GM21447 (cell line): ENCODE measurements around the gene SLC25A19.

Experiments used
- ATAC-seq: cut with Tn5 transposase; IDR thresholded peaks from one replicate; pipeline ENCODE4 v1.9.1; 2021; ENCODE audit not compliant: unreplicated experiment

The SLC25A19 gene

DNA sequence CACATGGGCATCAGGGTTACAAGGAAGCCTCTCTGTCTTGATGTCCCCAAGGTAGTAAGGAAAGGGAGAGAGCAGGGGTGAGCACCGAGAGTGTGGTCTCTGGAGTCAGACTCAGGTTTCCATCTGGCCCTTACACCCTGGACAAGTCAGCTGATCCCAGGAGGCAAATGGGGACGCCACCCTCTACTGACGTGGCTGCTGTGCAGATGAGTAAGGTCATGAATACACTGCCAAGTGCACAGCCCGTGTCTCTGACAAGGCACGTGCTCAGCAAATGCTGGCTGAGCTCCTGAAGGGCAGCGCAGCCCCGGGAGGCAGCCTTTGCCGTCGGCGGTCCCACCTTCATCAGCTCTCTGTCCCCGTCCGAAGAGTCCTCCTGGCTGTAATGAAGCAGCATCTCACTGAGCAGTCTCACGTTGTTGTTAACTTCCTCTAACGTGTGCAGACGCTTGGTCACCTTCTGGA lies 47.2 kb downstream of the SLC25A19 start:
- ATAC-seq: no peak

DNA sequence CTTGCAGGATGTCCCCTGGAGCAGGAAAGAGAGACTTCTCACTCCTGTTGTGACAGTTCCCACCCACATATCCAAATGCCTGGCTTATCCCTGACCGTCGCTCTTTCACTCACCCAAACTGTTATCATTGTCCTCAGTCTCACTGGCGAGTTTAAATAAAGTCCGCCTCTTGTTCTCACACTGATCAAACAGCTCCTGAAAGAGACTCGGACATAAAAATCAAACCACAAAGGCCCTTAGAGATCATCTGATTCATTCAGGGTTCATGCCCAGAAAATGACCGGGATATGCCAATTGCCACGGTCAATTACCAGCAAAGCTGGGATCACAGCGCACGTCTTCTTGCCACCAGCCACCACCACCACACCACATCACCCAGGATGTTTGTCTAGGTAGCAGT lies 47.7 kb downstream of the SLC25A19 start:
- ATAC-seq: no peak

DNA sequence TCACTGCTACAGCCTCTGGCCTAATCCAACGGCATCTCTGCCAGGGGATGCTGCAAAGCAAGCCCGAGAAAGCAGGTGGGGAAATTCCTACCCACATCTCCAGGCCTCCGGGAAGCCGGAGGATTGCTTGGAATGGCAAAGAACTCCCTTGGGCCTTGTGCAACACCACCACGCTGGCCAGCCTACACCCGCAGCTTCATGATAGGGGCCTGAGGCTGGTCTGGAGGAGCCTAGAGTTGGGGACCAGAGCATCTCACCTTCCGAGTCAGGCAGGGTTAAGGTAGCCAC lies 48.1 kb downstream of the SLC25A19 start:
- no peak for ATAC-seq

DNA sequence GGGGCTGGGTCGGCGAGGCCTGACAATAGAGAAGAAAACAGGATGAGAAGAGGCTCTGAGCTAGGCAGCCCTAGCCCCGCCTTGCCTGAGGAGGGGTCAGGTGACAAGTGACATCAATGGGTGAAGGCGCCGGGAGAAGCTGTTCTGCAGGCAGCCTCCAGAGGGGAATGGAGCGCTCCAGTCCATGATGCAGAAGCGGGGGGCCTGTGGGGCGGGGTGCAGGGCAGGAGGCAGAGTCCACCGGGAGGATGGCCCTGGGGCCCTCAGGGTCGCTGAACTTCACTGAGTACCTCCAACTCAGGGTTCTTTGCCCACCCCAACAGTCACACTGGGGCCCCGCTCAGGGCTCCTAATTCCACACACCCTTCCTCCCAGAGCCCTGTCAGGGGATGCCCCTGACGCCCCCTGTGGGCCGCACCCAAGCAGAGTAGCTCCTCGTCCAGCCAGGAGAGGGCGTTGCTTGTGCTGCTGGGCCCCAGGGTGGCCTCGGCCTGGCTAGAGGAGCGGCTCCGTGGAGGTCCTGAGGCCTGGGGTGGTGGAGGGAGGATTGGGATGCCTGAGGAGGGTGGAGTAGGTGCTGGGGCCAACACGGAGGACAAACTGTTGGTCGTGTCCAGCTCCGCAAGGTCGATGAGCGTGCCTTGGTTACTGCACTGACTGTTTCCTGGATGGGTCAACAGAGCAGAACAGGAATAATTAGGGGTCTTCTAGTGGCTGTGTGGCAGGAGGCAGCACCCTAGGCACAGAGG lies 48.7 kb downstream of the SLC25A19 start:
- ATAC-seq: no peak

DNA sequence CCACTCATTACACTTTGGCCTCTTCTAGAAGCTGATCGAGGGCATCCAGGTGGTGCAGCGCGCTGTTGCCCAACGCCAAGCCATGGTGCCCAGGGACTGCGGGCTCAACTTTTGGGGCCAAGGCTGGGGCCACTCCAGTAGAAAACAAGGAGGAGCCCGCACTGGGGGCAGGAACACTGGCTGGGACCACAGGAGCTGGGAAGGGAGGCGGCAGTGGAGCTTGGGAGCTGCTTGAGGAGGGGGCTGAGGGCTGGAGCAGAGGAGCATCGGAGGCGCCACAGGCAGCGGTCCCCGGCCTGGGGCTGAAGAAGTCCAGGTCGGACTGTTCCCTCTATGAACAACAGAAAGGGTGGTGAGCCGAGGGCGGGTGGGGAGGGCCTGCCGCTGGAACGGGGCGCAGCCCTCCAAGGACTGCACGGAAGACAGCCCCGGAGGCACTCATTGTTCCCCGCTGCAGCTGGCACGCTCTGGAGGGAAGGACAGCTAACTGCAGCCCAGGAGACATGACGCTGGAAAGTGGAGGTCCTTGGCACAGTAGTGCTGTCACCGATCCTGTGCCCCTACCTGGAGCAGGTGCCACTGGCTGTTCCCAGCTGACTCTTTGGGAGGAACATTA lies 49.3 kb downstream of the SLC25A19 start:
- no peak for ATAC-seq

DNA sequence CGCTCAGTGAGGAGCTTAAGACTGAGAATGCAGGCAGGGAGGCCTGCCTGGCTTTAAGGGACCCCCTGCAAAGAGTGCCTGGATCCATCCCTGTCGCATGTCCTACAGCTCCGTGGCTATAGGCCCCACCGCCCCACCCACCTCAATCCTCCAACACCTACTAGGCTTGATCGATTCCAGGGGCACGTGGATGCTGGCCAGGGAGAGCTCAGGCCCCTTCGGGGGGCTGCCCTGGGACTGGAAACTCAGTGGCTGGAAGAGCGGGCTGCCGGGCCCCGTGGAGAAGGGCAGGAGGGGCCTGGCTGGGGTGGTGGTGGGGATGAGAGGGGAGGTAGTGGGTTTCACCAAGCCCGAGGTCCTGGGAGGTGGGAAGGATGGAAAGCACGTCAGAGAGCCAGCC lies 50.0 kb downstream of the SLC25A19 start:
- no peak for ATAC-seq

DNA sequence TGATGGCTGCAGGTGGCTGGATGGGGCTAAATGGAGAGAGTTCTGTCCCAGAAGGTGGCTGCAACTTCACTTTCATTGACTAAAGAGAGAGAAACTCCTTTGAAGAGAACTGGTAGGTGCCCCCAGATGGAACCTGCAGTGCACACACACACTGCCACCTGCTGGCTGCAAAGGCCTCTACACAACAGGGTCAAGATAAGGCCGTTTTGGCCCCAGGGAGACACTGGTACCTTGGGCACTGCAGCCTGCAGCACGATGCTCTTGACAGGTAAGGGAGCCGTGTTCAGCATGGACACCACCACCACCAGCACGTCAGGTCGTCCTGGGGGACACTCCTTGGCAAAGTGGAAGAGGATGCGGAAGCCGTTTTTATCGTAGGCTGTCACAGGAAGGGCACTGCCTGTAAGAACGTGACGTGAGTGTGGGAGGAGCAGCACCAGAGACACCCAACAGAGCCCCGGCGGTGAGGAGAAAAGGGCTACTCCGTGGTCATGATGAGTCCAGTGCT lies 50.5 kb downstream of the SLC25A19 start:
- ATAC-seq: no peak

DNA sequence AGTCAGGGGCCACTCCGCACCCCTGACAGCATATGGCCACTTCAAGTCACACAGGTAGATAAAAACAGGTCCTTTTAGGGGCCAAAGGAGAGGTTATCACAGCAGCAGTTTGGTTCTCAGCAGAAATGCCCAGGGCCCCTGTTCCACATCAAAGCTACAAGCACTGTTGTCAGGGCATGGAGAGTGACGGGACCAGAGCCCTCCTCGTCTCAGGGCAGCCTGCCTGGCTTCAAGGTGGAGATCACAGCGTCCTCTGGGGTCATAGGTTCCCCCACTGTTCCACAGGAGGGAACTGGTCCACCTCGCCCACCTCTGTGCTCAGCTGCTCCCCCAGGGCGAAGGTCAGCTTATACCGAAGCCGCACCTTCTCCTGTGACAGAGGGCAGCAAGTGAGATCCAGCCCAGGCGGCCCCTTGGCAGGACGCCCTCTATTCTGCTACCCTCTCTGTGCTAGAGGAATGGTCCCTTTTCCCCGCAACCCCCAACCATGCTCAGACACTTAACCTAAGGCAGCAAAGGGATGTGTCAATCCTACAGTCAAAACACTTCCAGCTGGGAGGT lies 51.1 kb downstream of the SLC25A19 start:
- ATAC-seq: no peak

DNA sequence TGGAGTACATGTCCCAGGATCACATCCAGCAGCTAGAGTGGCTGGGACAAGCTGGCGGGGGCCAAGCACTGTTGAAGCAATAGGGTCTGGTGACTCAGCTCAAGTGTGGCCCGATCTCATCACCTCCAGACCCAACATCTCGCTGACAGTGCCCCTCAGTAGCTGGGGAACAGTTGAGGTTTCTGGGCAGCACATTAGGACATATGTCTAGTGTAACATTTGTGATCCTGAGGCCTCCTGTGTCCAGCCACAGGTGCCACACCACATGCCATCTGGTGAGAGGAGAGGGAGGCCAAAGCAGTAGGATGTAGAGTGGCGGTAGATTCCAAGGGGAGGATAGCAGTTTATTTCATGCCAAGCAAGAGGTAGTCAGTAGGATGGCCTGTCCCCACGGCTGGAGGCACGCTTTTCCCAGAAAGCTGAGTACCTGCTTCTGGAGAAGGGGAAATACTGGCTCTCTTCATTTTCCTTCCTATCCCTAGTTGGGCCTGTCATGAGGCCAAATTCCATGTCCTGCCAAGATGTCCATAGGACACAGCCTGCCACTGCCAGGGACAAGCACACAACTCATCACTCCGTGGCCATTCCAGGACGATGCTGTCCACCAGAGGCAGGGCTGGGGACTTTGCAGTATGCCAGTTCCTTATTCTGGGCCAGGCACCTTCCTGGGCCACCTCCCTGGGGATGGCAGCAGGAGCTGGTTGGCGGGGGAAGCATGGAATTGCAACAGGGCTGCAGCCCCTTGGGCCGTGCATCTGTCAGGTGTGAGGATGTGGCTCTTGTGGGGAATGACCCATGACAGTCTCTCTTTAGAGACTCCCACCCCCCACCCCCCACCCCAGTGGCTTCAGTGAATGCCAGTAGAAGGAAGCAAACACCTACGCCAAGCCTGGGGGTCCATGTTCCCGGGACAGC lies 51.9 kb downstream of the SLC25A19 start:
- no peak for ATAC-seq

DNA sequence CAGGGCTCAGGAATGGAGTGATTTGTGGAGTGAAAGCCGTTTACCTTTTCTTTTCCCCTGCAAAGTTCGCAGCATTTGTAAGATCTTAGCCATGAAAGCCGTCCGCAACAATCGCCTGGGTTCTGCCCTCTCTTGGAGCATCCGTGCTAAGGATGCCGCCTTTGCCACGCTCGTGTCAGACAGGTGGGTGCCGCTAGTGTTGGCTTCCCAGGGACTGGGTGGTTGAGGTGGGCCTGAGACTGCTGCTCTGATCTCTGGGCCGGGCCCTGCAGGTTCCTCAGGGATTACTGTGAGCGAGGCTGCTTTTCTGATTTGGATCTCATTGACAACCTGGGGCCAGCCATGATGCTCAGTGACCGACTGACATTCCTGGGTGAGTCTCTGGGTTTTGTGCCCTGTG lies 56.4 kb downstream of the SLC25A19 start:
- ATAC-seq: no peak

DNA sequence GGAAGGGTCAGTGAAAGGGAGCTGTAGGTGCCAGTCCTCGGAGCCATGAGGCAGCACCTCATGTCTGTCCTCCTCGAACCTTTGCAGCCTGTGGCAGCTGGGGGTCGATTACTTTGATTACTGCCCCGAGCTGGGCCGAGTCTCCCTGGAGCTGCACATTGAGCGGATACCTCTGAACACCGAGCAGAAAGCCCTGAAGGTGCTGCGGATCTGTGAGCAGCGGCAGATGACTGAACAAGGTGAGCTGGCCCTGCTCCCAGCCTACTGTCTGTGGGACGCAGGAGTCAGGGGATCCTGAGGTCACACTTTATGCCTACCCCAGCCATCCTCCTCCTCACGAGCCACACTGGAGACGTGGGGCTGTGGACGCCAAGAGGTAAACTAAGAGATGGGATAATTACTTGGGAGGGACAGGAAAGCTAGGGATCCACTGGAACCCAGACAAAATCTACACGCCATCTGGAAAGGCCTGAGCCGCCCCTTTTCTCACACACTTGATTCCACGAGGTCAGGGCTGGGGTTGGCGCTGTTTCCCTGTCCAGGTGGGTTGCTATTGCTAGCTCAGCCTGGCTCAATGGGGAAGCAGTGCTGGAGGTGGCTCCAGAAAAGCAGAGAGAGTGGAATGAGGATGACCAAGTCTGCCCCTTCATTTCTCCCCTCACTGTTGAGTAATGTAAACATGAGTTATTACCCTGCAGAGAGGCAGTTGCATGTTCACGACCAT lies 57.3 kb downstream of the SLC25A19 start:
- no peak for ATAC-seq

DNA sequence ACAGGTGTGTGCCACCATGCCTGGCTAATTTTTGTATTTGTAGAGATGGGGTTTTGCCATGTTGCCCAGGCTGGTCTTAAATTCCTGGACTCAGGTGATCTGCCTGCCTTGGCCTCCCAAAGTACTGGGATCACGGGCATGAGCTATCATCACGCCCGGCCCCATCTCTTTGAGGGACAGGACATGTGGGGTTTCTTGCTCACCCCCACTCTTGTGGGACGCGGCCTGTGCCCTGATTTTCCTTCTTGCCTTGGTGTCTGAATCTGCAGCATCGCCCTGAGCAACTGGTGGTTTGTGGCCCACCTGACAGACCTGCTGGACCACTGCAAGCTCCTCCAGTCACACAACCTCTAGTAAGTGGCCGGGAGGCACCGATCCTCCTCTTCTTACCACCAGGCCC lies 58.2 kb downstream of the SLC25A19 start:
- no peak for ATAC-seq

DNA sequence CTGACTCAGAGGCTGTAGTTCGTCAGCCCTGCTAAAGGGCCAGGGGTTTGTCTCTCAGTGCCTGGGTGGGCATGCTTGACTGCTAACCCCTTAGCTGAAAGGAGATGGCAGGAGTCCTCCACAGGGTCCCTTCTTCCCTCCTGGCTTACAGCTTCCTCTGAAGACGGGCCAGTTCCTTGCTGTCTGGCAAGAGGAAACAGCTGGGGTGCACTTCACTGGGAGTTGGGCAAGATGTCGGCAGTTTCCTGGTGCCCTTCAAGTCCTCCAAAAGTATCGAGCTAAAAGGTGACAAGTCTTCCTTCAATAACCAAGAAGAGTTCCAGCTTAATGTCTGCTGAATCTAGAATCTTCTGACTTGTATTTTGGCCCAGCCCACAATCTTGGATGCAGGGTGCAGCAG lies 60.4 kb downstream of the SLC25A19 start:
- no peak for ATAC-seq

DNA sequence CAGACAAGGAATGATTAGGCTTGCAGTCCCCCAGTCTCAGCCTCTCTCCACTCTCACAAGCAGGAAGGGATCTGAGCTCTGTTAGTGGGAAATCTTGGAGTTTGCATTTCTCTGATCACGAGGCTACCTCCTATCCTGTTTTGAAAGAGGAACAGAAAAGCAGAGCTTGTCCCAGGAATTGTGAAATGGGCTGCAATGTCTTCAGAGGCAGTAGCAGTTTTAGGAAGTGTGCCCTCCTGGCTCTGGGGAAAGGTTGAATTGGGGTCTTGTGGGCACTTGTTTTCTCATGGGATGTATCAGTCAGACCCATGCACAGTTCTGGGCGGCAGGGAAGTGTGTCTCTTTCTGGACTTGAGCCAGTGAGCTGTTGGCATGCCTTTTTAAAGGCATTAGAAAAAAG lies 60.9 kb downstream of the SLC25A19 start:
- ATAC-seq: no peak

DNA sequence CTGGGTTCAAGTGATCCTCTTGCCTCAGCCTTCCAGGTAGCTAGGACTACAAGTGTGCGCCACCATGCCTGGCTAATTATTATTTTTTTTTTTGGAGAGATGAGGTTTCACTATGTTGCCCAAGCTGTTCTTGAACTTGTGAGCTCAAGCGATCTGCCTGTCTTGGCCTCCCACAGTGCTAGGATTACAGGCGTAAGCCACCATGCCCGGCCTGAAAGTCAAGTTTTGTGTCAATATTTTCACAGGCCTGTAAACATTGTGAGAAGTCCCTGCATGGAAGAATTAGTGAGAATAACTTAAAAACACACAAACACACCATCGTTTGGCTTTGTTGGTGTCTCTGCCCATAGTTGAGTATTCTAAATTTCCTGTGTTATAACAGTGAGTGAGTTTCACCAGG lies 61.5 kb downstream of the SLC25A19 start:
- ATAC-seq: no peak

DNA sequence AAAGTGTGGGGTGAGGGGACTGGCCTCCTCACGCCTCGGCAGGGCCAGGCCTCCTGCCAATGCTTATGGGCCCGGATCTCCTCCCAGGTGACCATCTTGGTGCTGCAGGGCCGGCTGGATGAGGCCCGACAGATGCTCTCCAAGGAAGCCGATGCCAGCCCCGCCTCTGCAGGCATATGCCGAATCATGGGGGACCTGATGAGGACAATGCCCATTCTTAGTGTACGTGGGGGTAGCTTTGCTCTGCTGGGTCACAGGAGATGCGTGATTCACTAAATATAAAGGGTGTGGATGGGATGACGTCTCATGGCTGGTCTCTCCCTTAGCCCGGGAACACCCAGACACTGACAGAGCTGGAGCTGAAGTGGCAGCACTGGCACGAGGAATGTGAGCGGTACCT lies 64.2 kb downstream of the SLC25A19 start:
- no peak for ATAC-seq
